Measurements from ENCODE around the gene TPP1.

The TPP1 gene

DNA sequence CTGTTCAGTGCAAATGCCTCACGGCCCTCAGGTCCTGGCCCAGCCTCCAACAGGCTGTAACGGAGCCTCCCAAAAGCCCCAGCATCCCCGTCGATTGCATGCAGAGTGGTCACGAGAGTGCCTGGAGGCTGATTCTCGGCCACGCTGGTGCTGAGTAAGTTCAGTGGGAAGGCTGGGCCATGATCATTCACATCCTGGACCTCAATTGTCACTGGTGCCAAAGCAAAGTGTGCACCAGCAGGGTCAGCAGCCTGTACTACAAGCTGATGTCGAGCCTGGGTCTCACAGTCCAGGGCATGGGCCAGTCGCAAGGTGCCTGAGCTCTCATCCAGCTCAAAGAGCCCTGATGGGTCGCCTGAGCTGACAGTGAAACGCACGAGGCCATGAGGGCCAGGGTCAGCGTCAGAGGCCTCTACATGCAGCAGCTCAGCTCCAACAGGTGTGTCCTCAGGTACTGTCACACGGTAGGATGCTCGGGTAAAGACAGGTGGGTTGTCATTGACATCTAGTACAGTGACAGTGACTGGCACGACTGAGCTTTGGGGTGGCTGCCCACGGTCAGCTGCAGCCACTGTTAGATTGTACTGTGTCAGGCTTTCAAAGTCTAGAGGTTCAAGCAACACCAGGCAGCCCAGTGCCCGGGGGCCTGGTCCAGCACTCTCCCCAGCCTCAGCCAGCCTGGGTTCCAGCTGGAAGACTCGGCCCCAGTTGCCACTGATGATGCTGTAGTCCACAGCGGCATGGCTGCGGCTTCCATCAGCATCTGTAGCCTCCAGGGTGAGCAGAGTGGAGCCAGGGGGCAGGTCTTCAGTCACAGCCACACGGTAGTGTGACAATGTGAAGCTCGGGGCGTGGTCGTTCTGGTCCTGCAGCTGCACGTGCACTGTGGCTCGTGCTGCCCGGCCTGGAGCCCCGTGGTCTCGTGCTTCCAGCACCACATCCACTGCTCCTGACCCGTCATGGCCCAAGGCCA lies 4.5 kb upstream of the TPP1 start:
- TF ChIP-seq, protein P1, sequence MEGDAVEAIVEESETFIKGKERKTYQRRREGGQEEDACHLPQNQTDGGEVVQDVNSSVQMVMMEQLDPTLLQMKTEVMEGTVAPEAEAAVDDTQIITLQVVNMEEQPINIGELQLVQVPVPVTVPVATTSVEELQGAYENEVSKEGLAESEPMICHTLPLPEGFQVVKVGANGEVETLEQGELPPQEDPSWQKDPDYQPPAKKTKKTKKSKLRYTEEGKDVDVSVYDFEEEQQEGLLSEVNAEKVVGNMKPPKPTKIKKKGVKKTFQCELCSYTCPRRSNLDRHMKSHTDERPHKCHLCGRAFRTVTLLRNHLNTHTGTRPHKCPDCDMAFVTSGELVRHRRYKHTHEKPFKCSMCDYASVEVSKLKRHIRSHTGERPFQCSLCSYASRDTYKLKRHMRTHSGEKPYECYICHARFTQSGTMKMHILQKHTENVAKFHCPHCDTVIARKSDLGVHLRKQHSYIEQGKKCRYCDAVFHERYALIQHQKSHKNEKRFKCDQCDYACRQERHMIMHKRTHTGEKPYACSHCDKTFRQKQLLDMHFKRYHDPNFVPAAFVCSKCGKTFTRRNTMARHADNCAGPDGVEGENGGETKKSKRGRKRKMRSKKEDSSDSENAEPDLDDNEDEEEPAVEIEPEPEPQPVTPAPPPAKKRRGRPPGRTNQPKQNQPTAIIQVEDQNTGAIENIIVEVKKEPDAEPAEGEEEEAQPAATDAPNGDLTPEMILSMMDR (IDR thresholded peaks at IDR 0.05; ENCODE audit: low read length, missing control alignments) = no peak
- no peak for DNase-seq (ENCODE audit: low read depth)
- no peak overlapping the region for H3K4me3 ChIP-seq (replicated peaks; ENCODE audit: low read depth, low read length)

DNA sequence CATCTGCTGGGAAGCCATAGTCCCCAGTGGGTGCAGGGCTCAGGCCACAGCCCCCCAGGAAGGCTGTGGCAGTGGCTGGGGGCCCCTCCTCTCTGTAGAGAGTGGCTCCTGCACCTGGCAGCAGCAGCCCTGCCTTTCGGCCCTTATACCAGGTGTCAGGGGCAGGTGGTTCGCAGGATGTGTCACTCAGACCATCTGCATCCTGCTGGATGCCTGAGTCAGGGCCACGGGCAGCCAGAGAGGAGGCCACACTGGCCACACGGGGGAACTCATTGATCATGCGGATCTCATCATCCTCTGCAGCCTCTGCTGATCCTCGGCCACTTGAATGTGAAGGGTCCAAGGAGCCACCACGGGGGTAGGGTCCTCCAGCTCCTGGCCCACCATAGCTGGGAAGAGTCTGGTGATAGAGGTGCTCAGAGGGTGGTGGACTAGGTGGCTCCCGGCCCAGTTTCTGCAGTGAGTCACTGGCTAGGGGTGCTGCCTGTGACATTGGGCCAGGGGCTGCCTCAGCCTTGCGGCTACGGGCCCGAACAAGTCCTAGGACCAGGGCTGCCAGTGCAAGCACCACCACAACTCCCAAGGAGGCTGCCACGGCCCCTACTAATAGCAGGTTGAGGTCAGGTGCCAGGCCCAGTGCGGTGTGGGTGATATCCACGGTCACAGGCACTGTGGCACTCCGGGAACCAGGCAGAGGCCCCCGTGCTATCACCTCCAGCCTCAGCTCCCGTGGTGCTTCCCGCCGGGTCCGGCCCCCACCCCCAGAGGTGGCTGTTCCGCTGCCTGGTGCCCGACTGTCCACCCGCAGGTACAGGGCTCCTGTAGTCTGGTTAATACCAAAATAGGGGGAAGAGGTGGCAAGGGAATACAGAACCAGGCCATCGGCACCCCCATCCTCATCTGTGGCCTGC lies 3.3 kb upstream of the TPP1 start:
- TF ChIP-seq, protein P1 (IDR thresholded peaks at IDR 0.05; ENCODE audit: low read length, missing control alignments) = no peak
- no peak for DNase-seq (ENCODE audit: low read depth)

DNA sequence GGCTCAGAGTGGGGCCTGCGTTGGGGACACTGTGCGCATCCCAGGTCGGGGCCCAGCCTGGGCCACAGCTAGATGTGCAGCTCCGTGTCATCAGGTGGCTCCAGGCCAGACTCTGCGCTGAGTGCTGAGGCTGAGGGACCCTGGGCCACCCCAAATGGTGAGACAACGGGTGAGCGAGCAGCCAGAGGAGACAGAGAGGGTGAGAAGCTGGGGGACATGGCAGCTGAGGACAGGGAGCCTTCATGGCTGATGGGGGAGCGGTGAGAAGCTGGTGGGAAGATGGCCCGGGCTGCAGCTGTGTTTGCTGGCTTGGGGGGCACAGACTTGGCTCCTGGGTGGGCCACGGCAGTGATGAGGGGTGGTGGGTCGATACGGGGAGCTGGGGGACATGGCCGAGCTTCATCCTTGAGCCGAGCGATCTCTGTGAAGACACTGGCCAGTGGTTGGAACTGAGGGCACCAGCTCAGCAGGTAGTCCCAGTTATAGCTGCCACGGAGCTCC lies 2.5 kb upstream of the TPP1 start:
- DNase-seq (ENCODE audit: low read depth) = no peak
- TF ChIP-seq, protein P1 (IDR thresholded peaks at IDR 0.05; ENCODE audit: low read length, missing control alignments) = no peak
- no peak overlapping the region for H3K4me3 ChIP-seq (replicated peaks; ENCODE audit: low read depth, low read length)

More for the DNA sequence above, 3.3 kb upstream of the TPP1 start:
- H3K4me3 ChIP-seq (replicated peaks; ENCODE audit: low read depth, low read length) = no peak overlapping the region

DNA sequence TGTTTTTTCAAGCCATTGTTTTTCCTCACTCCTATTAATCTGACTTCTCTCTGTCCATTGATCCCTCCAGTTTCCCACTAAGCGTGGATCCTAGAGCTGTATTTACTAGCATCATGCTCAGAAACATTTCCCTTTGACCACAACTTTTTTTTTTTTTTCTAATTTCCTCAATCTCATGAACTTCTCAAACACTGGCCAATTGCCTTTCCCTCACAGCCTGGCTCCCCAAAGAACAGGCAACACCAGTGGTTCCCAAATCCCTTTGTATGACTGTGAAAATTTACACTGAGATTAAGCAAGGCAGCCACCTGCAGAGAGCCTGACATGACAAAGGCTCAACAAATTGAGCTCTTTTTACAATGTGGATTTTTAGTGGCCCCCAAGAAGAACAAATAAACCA lies 1.4 kb upstream of the TPP1 start:
- no peak overlapping the region for H3K4me3 ChIP-seq (replicated peaks; ENCODE audit: low read depth, low read length)
- no peak for DNase-seq (ENCODE audit: low read depth)
- TF ChIP-seq, protein P1 (IDR thresholded peaks at IDR 0.05; ENCODE audit: low read length, missing control alignments) = no peak

DNA sequence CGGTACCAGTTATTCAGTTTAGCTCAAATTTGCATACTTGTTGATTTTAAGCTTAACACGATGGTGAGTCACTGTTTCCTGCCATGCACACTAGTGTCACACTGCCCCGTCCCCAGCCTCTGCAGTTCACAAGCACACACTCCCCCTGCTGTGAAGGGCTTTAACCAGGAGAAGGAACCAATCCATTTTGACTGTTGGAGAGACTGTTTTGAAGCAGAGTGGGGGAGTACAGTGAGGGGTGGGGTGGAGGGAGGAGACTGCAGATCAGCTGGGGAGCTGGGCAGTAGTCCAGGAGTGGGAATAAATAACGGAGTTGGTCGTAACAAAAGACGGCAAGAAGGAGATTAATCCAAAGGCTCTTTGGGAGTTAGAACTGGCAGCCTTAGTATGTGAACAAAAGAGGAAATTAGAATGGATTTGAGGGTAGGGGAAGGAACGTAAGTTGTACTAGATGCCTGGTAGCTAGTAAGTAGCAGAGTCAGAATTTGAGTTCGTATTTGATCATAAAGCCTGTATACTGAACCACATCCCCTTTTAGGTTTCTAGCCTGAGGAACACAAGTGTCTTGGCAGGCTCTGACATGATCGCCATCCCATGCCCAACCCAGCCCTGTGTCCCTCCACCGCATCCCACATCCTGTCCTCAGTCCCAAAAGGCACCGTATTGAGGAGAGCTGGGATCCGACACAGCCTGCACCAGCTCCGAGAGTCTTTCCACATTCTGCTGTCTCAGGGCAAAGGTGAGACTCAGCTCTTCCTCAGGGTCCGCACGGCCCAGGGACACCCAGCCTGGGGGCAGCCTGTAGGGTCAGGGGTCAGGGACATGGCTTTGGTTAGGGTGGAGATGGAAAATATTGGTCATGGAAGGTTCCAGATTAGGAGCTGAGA lies 862 bp downstream of the TPP1 start:
- TF ChIP-seq, protein P1 (IDR thresholded peaks at IDR 0.05; ENCODE audit: low read length, missing control alignments) = peak; percentile 16
- peak; percentile 87 for DNase-seq (ENCODE audit: low read depth)
- peak overlapping the region; percentile 85 for H3K4me3 ChIP-seq (replicated peaks; ENCODE audit: low read depth, low read length)

DNA sequence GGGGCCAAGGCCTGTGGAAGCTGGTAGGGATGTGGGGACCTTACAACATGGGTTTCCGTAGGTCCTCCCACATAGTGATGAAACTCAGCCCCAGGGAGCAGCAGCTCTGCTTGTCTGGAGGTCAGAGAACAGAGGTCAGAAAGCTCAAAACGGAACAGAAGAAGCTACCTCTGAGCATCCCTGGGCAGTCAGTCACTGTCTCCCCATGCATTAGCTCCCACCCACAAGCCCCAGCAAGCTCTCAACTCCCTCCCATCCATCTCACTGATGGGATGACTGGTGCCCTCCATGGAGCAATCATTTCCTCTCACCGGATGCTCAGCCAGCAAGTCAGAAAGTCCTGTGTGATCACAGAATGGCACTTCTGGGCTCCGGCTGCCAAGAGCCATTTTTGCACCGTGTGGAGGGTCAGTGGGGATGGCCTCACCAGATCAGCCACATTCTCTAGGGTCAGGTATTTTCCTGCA lies 1.9 kb downstream of the TPP1 start:
- TF ChIP-seq, protein P1 (IDR thresholded peaks at IDR 0.05; ENCODE audit: low read length, missing control alignments) = no peak
- H3K4me3 ChIP-seq (replicated peaks; ENCODE audit: low read depth, low read length) = peak overlapping the region; percentile 85
- DNase-seq (ENCODE audit: low read depth) = peak; percentile 34

All from fibroblast of pulmonary artery (primary cell).